Smooth muscle cell (in vitro differentiated cells): ENCODE data around the gene NSD1. TPM values are rescaled to one million over a fixed set of nuclear protein-coding genes. Genes with fewer than 3 reads are reported as not detected.

Experiments used
- DNase-seq: peaks from one replicate; lab custom pipeline; 2025; ENCODE audit not compliant: unreplicated experiment; lab: John Stamatoyannopoulos, UW
- H2AFZ ChIP-seq: fragments of 200-600 bp; sonication (generic); 2 replicates; pipeline ENCODE4 v1.6.0; 2016; ENCODE audit warnings: antibody characterized with exemption, low read depth, mild to moderate bottlenecking
- H3F3A ChIP-seq: fragments of 200-600 bp; sonication (generic); 2 replicates; pipeline ENCODE4 v1.6.0; 2017; ENCODE audit warnings: antibody characterized with exemption, low read depth
- H3K27ac ChIP-seq: fragments of 200-600 bp; sonication (generic); 2 replicates; pipeline ENCODE4 v1.5.1; 2016; ENCODE audit warnings: low read depth, mild to moderate bottlenecking
- H3K27me3 ChIP-seq: fragments of 200-600 bp; sonication (generic); 2 replicates; pipeline ENCODE4 v1.6.1; 2016; ENCODE audit warnings: low read depth, mild to moderate bottlenecking
- H3K36me3 ChIP-seq: fragments of 200-600 bp; sonication (generic); 2 replicates; pipeline ENCODE4 v1.5.1; 2016; ENCODE audit warnings: low read depth
- H3K4me1 ChIP-seq: fragments of 200-600 bp; sonication (generic); 2 replicates; pipeline ENCODE4 v1.5.1; 2016; ENCODE audit warnings: low read depth
- H3K4me2 ChIP-seq: fragments of 200-600 bp; sonication (generic); 2 replicates; pipeline ENCODE4 v1.6.0; 2016; ENCODE audit warnings: mild to moderate bottlenecking
- H3K4me3 ChIP-seq: fragments of 200-600 bp; sonication (generic); 2 replicates; pipeline ENCODE4 v1.5.1; 2016; ENCODE audit warnings: mild to moderate bottlenecking
- H3K79me2 ChIP-seq: fragments of 200-600 bp; sonication (generic); 2 replicates; pipeline ENCODE4 v1.6.0; 2016; ENCODE audit warnings: low read depth, mild to moderate bottlenecking
- H3K9ac ChIP-seq: fragments of 200-600 bp; sonication (generic); 2 replicates; pipeline ENCODE4 v1.6.0; 2016; ENCODE audit warnings: low read depth
- H3K9me3 ChIP-seq: fragments of 200-600 bp; sonication (generic); replicated peaks from 2 replicates; pipeline ENCODE4 v1.5.1; 2016; ENCODE audit warnings: low read depth
- H4K20me1 ChIP-seq: fragments of 200-600 bp; sonication (generic); 2 replicates; pipeline ENCODE4 v1.6.0; 2016; ENCODE audit warnings: low read depth
- CTCF ChIP-seq: fragments of 200-600 bp; sonication (generic); IDR thresholded peaks from 2 replicates; pipeline ENCODE4 v1.5.1; 2017; ENCODE audit warnings: borderline replicate concordance, mild to moderate bottlenecking, antibody characterized with exemption; ENCODE audit not compliant: insufficient read depth, poor library complexity, severe bottlenecking
- WGBS: methylation state at CpG from one replicate; pipeline ENCODE4 v1.1.7; 2016; ENCODE audit warnings: low lambda C conversion rate; 5-methylcytosine and 5-hydroxymethylcytosine counted together
- polyA plus RNA-seq: library from polyadenylated mRNA; unstranded; fragments of >200 nt; fragmentation: Nextera tagmentation; extraction: Ambion mirVana; gene quantifications from 2 replicates; pipeline ENCODE4 v1.2.1, GENCODE V29; 2016
- total RNA-seq: library from RNA; depleted of rRNA; stranded (reverse); fragments of >200 nt; gene quantifications from 2 replicates; pipeline ENCODE4 v1.2.3, GENCODE V29; 2014

Gene NSD1
- total and polyA plus RNA-seq, 2 experiments from 2014 or later = 22.6 to 38.2 TPM

GRCh38 chr5:177233206-177233605 lies 99.6 kb downstream of the NSD1 start:
- peaks cover 10% of the 10 kb centered on the region for H3K4me1 ChIP-seq
- 65% methylated on average over 4 of the region's 4 CpGs for WGBS
- H3K36me3 ChIP-seq = peaks cover 10% of the 10 kb centered on the region
- peak overlapping the region; percentile 72 for H3K4me2 ChIP-seq
- no peaks in the 10 kb centered on the region for H3K9me3 ChIP-seq
- H3K27ac ChIP-seq = peak overlapping the region; percentile 88
- no peak overlapping the region for H3K9ac ChIP-seq
- no peak overlapping the region for H2AFZ ChIP-seq
- no peaks in the 10 kb centered on the region for H3F3A ChIP-seq
- H3K27me3 ChIP-seq = no peaks in the 10 kb centered on the region
- H3K4me3 ChIP-seq = no peak overlapping the region
- H4K20me1 ChIP-seq = peaks cover 91% of the 10 kb centered on the region
- TF ChIP-seq CTCF = no peak
- no peak for DNase-seq
- H3K79me2 ChIP-seq = peaks cover 85% of the 10 kb centered on the region

- H3K36me3 ChIP-seq = peaks cover 15% of the 10 kb centered on the region
- H3K27me3 ChIP-seq = no peaks in the 10 kb centered on the region
- no peak for TF ChIP-seq CTCF
- no peak overlapping the region for H3K4me2 ChIP-seq
- H3K27ac ChIP-seq = peak overlapping the region; percentile 88
- no peaks in the 10 kb centered on the region for H3K9me3 ChIP-seq
- peaks cover 10% of the 10 kb centered on the region for H3K4me1 ChIP-seq
- peaks cover 88% of the 10 kb centered on the region for H4K20me1 ChIP-seq
- H3K9ac ChIP-seq = no peak overlapping the region
- H3K4me3 ChIP-seq = no peak overlapping the region
- no peaks in the 10 kb centered on the region for H3F3A ChIP-seq
- no peak for DNase-seq
- no peak overlapping the region for H2AFZ ChIP-seq
- H3K79me2 ChIP-seq = peaks cover 81% of the 10 kb centered on the region
Measured at GRCh38 chr5:177233802-177234201, 100.2 kb downstream of the NSD1 start.

- Histone ChIP-seq H3K9me3 (no peaks in the 10 kb centered on the region), H3K4me2 (no peak overlapping the region), H3K9ac (no peak overlapping the region), H4K20me1 (peaks cover 84% of the 10 kb centered on the region), H3K79me2 (peaks cover 74% of the 10 kb centered on the region), H3K27ac (peak overlapping the region; percentile 5), H3K36me3 (peaks cover 25% of the 10 kb centered on the region), H3K27me3 (no peaks in the 10 kb centered on the region), H3K4me3 (no peak overlapping the region), H3K4me1 (peaks cover 10% of the 10 kb centered on the region), H2AFZ (no peak overlapping the region), H3F3A (no peaks in the 10 kb centered on the region)
- no peak for TF ChIP-seq CTCF
- WGBS = 95% methylated on average over 2 of the region's 2 CpGs
- DNase-seq = no peak
Measured at GRCh38 chr5:177234841-177235240, 101.3 kb downstream of the NSD1 start.

- Histone ChIP-seq H3F3A (no peaks in the 10 kb centered on the region), H3K4me3 (no peak overlapping the region), H3K79me2 (peaks cover 39% of the 10 kb centered on the region), H3K27ac (no peak overlapping the region), H2AFZ (no peak overlapping the region), H3K9me3 (no peaks in the 10 kb centered on the region), H3K36me3 (peaks cover 28% of the 10 kb centered on the region), H3K27me3 (no peaks in the 10 kb centered on the region), H4K20me1 (peaks cover 48% of the 10 kb centered on the region), H3K9ac (no peak overlapping the region), H3K4me2 (no peak overlapping the region), H3K4me1 (no peaks in the 10 kb centered on the region)
- no peak for DNase-seq
- TF ChIP-seq CTCF = no peak
Measured at GRCh38 chr5:177241768-177242167, 108.2 kb downstream of the NSD1 start.
